ENCODE data around the gene AUTS2. TPM values are rescaled to one million over a fixed set of nuclear protein-coding genes. Genes with fewer than 3 reads are reported as not detected.

Gene AUTS2
- total RNA-seq, 1 experiment from 2014 or later: 30.1 TPM

GRCh38 chr7:70457482-70457881, 859.2 kb downstream of the AUTS2 start:
- Histone ChIP-seq H3K4me3 (no peak overlapping the region), H3K27me3 (no peaks in the 10 kb centered on the region), H3K27ac (no peak overlapping the region), H3K4me1 (peaks cover 2% of the 10 kb centered on the region; the same call in 1 of the 2 replicates), H3K9me3 (replicated peaks) (no peaks in the 10 kb centered on the region), H3K36me3 (no peaks in the 10 kb centered on the region)
- no peak for DNase-seq

- no peaks in the 10 kb centered on the region for H3K36me3 ChIP-seq
- no peak overlapping the region for H3K4me3 ChIP-seq
Measured at GRCh38 chr7:70457883-70458680, 859.8 kb downstream of the AUTS2 start.

GRCh38 chr7:70458745-70459144, 860.5 kb downstream of the AUTS2 start:
- Histone ChIP-seq H3K4me1 (peaks cover 2% of the 10 kb centered on the region; the same call in 1 of the 2 replicates), H3K36me3 (no peaks in the 10 kb centered on the region), H3K27me3 (no peaks in the 10 kb centered on the region), H3K4me3 (no peak overlapping the region), H3K27ac (no peak overlapping the region), H3K9me3 (replicated peaks) (no peaks in the 10 kb centered on the region)
- no peak for DNase-seq

More at GRCh38 chr7:70457883-70458680, 859.8 kb downstream of the AUTS2 start:
- Histone ChIP-seq H3K9me3 (replicated peaks) (no peaks in the 10 kb centered on the region), H3K27ac (no peak overlapping the region), H3K27me3 (no peaks in the 10 kb centered on the region), H3K4me1 (peaks cover 2% of the 10 kb centered on the region; the same call in 1 of the 2 replicates)
- peak in 1 of 2 experiments; percentile 35 for DNase-seq

DNA sequence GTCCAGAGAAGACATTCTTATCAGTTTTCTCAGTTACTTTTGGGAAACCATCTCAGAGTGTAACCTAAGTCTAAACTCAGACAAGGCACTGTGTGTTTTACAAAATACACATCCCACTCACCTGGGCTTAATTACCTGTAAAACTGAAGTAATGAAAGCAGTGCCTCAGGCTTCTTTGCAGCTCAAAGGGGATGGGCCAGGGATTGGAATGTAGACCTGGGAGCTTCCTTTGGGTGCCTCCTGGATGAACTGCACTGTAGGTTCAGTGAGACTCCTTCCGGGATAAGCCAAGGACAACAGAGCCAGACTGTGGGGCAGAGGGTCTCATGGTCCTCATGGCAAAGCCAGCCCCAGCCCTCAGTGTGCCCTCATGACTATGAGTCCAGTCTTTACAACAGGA, 861.3 kb downstream of the AUTS2 start:
- Histone ChIP-seq H3K36me3 (no peaks in the 10 kb centered on the region), H3K4me3 (no peak overlapping the region), H3K27ac (no peak overlapping the region), H3K9me3 (replicated peaks) (no peaks in the 10 kb centered on the region), H3K27me3 (no peaks in the 10 kb centered on the region), H3K4me1 (peaks cover 2% of the 10 kb centered on the region; the same call in 1 of the 2 replicates)
- no peak for DNase-seq

GRCh38 chr7:70460071-70460470, 861.8 kb downstream of the AUTS2 start:
- Histone ChIP-seq H3K27ac (no peak overlapping the region), H3K9me3 (replicated peaks) (no peaks in the 10 kb centered on the region), H3K27me3 (no peaks in the 10 kb centered on the region), H3K4me1 (peaks cover 2% of the 10 kb centered on the region; the same call in 1 of the 2 replicates), H3K4me3 (no peak overlapping the region), H3K36me3 (no peaks in the 10 kb centered on the region)
- no peak for DNase-seq

DNA sequence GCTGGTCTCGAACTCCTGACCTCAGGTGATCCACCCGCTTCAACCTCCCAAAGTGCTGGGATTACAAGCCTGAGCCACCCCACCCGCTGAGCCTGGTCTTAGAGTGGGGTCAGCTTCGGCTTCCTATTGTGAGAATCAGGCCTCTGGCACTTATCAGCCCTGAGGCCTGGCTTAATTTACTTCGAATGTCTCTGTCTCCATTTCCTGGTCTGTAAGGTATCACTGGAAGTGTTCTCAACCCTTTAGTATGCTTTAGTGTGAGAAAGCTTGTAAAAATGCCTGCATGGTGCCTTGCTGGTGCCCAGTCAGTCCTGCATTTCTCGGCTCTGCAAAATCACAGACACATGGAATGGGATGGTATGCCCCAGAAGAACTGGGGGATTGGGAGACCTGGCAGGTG, 862.3 kb downstream of the AUTS2 start:
- H3K4me1 ChIP-seq: peaks cover 2% of the 10 kb centered on the region; the same call in 1 of the 2 replicates
- no peak overlapping the region for H3K27ac ChIP-seq
- H3K27me3 ChIP-seq: no peaks in the 10 kb centered on the region
- H3K4me3 ChIP-seq: no peak overlapping the region
- H3K36me3 ChIP-seq: no peaks in the 10 kb centered on the region
- H3K9me3 ChIP-seq (replicated peaks): no peaks in the 10 kb centered on the region
- DNase-seq: no peak

DNA sequence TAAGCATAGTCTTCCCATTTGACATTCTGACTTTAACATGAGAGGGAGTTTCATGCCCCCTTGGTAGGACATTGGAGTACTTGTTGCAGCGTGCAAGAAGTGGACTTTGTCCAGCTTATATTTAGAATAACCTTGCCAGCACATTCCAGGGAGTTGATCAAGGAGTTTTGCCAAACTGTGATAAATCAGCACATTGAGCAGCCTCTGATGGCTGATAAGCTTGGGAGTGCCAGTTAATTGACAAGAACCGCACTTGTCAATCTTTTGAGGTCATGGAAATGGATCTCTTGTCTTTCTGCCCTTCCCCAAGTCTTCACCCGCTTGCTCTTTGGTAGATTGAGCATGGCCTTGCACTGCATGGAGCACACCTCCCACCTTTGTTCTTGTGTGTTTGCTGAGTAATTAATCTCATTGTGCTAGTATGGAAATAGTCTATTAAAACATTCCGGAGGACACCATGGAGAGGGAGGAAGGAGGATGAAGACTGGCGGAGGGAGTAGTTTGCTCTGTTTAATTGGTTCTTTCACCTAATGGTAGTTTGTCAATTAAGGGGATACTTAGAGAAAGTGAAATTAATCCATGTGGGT, 865.2 kb downstream of the AUTS2 start:
- Histone ChIP-seq H3K27ac (no peak overlapping the region), H3K36me3 (no peaks in the 10 kb centered on the region), H3K27me3 (no peaks in the 10 kb centered on the region), H3K9me3 (replicated peaks) (no peaks in the 10 kb centered on the region), H3K4me3 (no peak overlapping the region), H3K4me1 (no peaks in the 10 kb centered on the region)
- DNase-seq: no peak

DNA sequence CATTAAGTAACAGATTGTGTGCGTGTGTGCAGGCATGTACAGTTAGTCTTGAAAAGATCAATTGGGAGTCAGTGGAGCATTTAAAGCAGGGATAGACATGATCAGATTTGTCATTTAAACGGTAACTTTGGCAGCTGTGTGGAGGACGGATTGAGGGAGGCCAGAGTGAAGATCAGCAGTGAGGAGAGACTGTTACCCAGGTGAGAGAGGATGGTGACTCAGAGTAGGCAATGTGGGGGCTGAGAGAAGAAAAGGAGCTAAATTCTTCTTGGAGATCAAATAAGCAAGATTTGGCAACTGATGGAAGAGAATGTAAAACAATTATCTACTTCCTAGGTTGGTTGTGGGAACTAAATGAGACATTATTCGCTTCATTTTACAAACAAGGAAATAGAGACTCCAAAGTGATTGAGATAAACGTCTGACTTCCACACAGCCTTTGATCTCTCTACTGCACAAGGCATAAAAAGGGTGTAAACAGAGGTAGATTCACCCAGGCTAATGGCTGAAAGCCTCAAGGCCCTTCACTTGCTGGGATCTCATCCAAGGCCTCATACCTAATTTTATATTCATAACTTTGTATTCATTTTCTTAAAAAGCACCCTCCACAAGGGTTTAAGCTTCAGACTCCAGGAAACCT, 868.6 kb downstream of the AUTS2 start:
- H3K27ac ChIP-seq: no peak overlapping the region
- no peak overlapping the region for H3K4me3 ChIP-seq
- no peaks in the 10 kb centered on the region for H3K36me3 ChIP-seq
- H3K27me3 ChIP-seq: no peaks in the 10 kb centered on the region
- H3K9me3 ChIP-seq (replicated peaks): no peaks in the 10 kb centered on the region
- DNase-seq: no peak
- no peaks in the 10 kb centered on the region for H3K4me1 ChIP-seq

DNA sequence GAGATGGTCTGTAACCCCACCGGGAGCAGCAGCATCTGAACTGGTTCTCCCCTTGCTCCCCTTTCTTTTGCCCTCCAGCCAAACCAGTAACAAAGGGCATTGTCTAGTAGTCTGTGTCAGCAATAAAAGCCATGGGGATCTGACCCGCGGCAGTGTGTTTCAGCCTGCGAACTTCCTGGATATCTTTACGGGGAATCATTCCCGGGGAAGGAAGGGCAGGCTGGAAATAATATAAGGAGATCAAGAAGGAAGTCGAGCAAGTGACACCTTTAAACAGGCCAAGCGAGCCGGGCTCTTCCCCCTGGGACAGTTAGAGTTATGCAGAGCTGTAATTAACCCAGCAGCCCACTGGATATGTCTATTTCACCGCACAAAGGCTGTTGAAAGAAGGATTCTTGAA, 872.5 kb downstream of the AUTS2 start:
- no peak for DNase-seq
- Histone ChIP-seq H3K4me1 (no peaks in the 10 kb centered on the region), H3K4me3 (no peak overlapping the region), H3K9me3 (replicated peaks) (no peaks in the 10 kb centered on the region), H3K27me3 (no peaks in the 10 kb centered on the region), H3K36me3 (no peaks in the 10 kb centered on the region), H3K27ac (no peak overlapping the region)

DNA sequence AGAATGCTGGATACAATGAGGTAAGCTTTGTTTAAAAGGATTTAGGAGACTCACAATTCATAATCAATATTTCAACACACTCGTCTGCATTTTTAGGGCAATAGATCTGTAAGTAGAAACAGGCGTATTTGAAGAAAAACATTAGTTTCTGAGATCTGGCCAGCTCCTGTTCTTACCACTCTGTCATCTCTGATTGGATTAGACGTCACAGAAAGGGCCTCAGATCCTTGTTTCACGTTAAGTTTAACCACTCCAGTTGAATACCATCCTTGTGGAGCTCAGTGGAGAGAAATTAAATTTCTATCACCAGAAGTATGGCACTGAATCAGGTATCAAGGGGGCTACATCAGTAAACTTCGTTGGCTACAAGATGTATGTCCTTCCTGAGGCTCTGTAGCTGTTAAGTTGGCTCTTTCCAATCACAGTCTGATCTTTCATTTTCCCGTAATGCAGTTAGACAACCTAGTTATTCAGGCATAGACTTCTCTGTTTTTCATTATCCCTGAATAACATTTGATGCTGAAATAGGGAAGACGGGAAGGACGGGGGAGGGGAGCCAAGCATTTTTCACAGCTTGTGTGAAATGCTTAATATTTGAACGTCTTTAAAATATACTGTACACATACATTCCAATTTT, 874.4 kb downstream of the AUTS2 start:
- H3K4me1 ChIP-seq: no peaks in the 10 kb centered on the region
- no peak overlapping the region for H3K4me3 ChIP-seq

GRCh38 chr7:70474639-70475234, 876.5 kb downstream of the AUTS2 start:
- DNase-seq: no peak
- Histone ChIP-seq H3K36me3 (no peaks in the 10 kb centered on the region), H3K27me3 (no peaks in the 10 kb centered on the region), H3K27ac (no peak overlapping the region), H3K4me1 (no peaks in the 10 kb centered on the region), H3K4me3 (no peak overlapping the region), H3K9me3 (replicated peaks) (no peaks in the 10 kb centered on the region)

More for the DNA sequence above, 874.4 kb downstream of the AUTS2 start:
- DNase-seq: no peak
- Histone ChIP-seq H3K27ac (no peak overlapping the region), H3K9me3 (replicated peaks) (no peaks in the 10 kb centered on the region), H3K36me3 (no peaks in the 10 kb centered on the region), H3K27me3 (no peaks in the 10 kb centered on the region)

- Histone ChIP-seq H3K4me3 (no peak overlapping the region), H3K36me3 (no peaks in the 10 kb centered on the region), H3K27me3 (no peaks in the 10 kb centered on the region), H3K27ac (no peak overlapping the region), H3K4me1 (no peaks in the 10 kb centered on the region), H3K9me3 (replicated peaks) (no peaks in the 10 kb centered on the region)
- no peak for DNase-seq
Measured at GRCh38 chr7:70477036-70478010, 879.0 kb downstream of the AUTS2 start.

DNA sequence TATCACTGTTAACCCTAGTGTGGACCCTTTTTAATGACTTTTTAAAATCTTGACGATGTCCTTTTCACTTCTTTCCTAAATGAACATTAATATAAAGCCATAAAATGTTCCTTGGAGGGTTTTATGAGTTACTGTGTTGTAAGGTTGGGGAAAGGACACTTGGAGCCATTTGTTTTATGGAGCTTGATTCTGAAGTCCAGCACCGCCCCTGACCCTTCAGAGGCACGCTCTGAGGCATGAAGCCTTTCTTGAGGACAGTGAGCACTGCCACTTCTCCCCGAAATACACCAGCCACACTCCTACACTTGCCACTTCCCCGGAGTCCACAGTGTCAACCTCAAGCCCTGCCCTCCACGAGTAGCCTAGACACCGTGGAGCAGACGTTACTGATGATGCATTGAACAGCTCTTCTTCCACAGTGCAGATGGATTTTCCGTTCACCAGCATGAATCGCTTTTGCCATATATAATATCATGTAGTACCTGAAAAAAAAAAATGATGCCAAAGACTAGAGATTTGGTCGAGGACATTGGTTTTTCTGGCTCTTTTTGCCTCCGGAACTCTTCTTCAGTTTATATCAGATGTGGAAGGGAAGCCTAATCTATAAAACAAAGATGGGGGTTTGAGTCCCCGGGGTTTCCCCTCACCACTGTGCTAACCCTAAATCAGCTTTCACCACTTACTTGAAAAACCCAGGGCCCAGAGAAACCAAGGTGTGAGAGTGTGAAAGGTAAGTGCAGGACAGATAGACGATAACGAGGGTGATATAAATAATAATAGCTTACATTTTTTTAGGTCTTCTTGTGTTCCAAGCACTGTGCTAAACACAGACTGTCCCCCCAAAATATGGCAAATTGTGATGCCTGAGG, 881.1 kb downstream of the AUTS2 start:
- no peaks in the 10 kb centered on the region for H3K9me3 ChIP-seq (replicated peaks)
- peaks cover 6% of the 10 kb centered on the region for H3K4me1 ChIP-seq
- H3K4me3 ChIP-seq: no peak overlapping the region
- H3K27ac ChIP-seq: no peak overlapping the region
- no peaks in the 10 kb centered on the region for H3K27me3 ChIP-seq
- no peak for DNase-seq
- no peaks in the 10 kb centered on the region for H3K36me3 ChIP-seq

All from SJCRH30 (cell line).